ENCODE results near the gene ODC1.

The ODC1 gene

GRCh38 chr2:10487081-10487740 lies 39.1 kb upstream of the ODC1 start:
- Histone ChIP-seq H3K27ac (ENCODE audit: low read depth, low read length) (no peak overlapping the region), H3K27me3 (ENCODE audit: control insufficient read depth, insufficient read depth, low read length) (no peaks in the 10 kb centered on the region), H3K9ac (ENCODE audit: low read length) (no peak overlapping the region), H3K36me3 (ENCODE audit: control insufficient read depth, insufficient read depth, low read length) (no peaks in the 10 kb centered on the region), H3K4me1 (ENCODE audit: control insufficient read depth, insufficient read depth, low read length) (no peaks in the 10 kb centered on the region), H3K4me3 (ENCODE audit: low read length) (no peak overlapping the region)

GRCh38 chr2:10486601-10487079 lies 38.5 kb upstream of the ODC1 start:
- Histone ChIP-seq H3K4me1 (ENCODE audit: control insufficient read depth, insufficient read depth, low read length) (no peaks in the 10 kb centered on the region), H3K36me3 (ENCODE audit: control insufficient read depth, insufficient read depth, low read length) (no peaks in the 10 kb centered on the region), H3K27ac (ENCODE audit: low read depth, low read length) (no peak overlapping the region), H3K27me3 (ENCODE audit: control insufficient read depth, insufficient read depth, low read length) (no peaks in the 10 kb centered on the region), H3K9ac (ENCODE audit: low read length) (no peak overlapping the region), H3K4me3 (ENCODE audit: low read length) (no peak overlapping the region)

- no peaks in the 10 kb centered on the region for H3K36me3 ChIP-seq (ENCODE audit: control insufficient read depth, insufficient read depth, low read length)
- H3K4me1 ChIP-seq (ENCODE audit: control insufficient read depth, insufficient read depth, low read length) = no peaks in the 10 kb centered on the region
- H3K9ac ChIP-seq (ENCODE audit: low read length) = no peak overlapping the region
- no peaks in the 10 kb centered on the region for H3K27me3 ChIP-seq (ENCODE audit: control insufficient read depth, insufficient read depth, low read length)
- no peak overlapping the region for H3K4me3 ChIP-seq (ENCODE audit: low read length)
- no peak overlapping the region for H3K27ac ChIP-seq (ENCODE audit: low read depth, low read length)
Measured at GRCh38 chr2:10486091-10486490, 38.0 kb upstream of the ODC1 start.

GRCh38 chr2:10482913-10483312 lies 34.8 kb upstream of the ODC1 start:
- Histone ChIP-seq H3K36me3 (ENCODE audit: control insufficient read depth, insufficient read depth, low read length) (no peaks in the 10 kb centered on the region), H3K4me3 (ENCODE audit: low read length) (no peak overlapping the region), H3K27me3 (ENCODE audit: control insufficient read depth, insufficient read depth, low read length) (no peaks in the 10 kb centered on the region), H3K4me1 (ENCODE audit: control insufficient read depth, insufficient read depth, low read length) (no peaks in the 10 kb centered on the region), H3K27ac (ENCODE audit: low read depth, low read length) (no peak overlapping the region), H3K9ac (ENCODE audit: low read length) (no peak overlapping the region)

- no peaks in the 10 kb centered on the region for H3K4me1 ChIP-seq (ENCODE audit: control insufficient read depth, insufficient read depth, low read length)
- H3K36me3 ChIP-seq (ENCODE audit: control insufficient read depth, insufficient read depth, low read length) = no peaks in the 10 kb centered on the region
- no peaks in the 10 kb centered on the region for H3K27me3 ChIP-seq (ENCODE audit: control insufficient read depth, insufficient read depth, low read length)
- H3K27ac ChIP-seq (ENCODE audit: low read depth, low read length) = no peak overlapping the region
- no peak overlapping the region for H3K9ac ChIP-seq (ENCODE audit: low read length)
- H3K4me3 ChIP-seq (ENCODE audit: low read length) = no peak overlapping the region
Measured at GRCh38 chr2:10482460-10482859, 34.3 kb upstream of the ODC1 start.

GRCh38 chr2:10481666-10482157 lies 33.6 kb upstream of the ODC1 start:
- Histone ChIP-seq H3K27me3 (ENCODE audit: control insufficient read depth, insufficient read depth, low read length) (no peaks in the 10 kb centered on the region), H3K4me1 (ENCODE audit: control insufficient read depth, insufficient read depth, low read length) (no peaks in the 10 kb centered on the region), H3K9ac (ENCODE audit: low read length) (no peak overlapping the region), H3K36me3 (ENCODE audit: control insufficient read depth, insufficient read depth, low read length) (no peaks in the 10 kb centered on the region), H3K4me3 (ENCODE audit: low read length) (no peak overlapping the region), H3K27ac (ENCODE audit: low read depth, low read length) (no peak overlapping the region)

GRCh38 chr2:10481055-10481665 lies 33.0 kb upstream of the ODC1 start:
- H3K36me3 ChIP-seq (ENCODE audit: control insufficient read depth, insufficient read depth, low read length) = no peaks in the 10 kb centered on the region
- H3K27ac ChIP-seq (ENCODE audit: low read depth, low read length) = no peak overlapping the region
- H3K4me3 ChIP-seq (ENCODE audit: low read length) = no peak overlapping the region
- no peaks in the 10 kb centered on the region for H3K4me1 ChIP-seq (ENCODE audit: control insufficient read depth, insufficient read depth, low read length)
- no peaks in the 10 kb centered on the region for H3K27me3 ChIP-seq (ENCODE audit: control insufficient read depth, insufficient read depth, low read length)
- H3K9ac ChIP-seq (ENCODE audit: low read length) = no peak overlapping the region

GRCh38 chr2:10480359-10480949 lies 32.3 kb upstream of the ODC1 start:
- Histone ChIP-seq H3K27ac (ENCODE audit: low read depth, low read length) (no peak overlapping the region), H3K27me3 (ENCODE audit: control insufficient read depth, insufficient read depth, low read length) (no peaks in the 10 kb centered on the region), H3K4me1 (ENCODE audit: control insufficient read depth, insufficient read depth, low read length) (no peaks in the 10 kb centered on the region), H3K9ac (ENCODE audit: low read length) (no peak overlapping the region), H3K4me3 (ENCODE audit: low read length) (no peak overlapping the region), H3K36me3 (ENCODE audit: control insufficient read depth, insufficient read depth, low read length) (no peaks in the 10 kb centered on the region)

- Histone ChIP-seq H3K27me3 (ENCODE audit: control insufficient read depth, insufficient read depth, low read length) (no peaks in the 10 kb centered on the region), H3K36me3 (ENCODE audit: control insufficient read depth, insufficient read depth, low read length) (no peaks in the 10 kb centered on the region), H3K4me1 (ENCODE audit: control insufficient read depth, insufficient read depth, low read length) (no peaks in the 10 kb centered on the region), H3K27ac (ENCODE audit: low read depth, low read length) (no peak overlapping the region), H3K9ac (ENCODE audit: low read length) (no peak overlapping the region), H3K4me3 (ENCODE audit: low read length) (no peak overlapping the region)
Measured at GRCh38 chr2:10478916-10479315, 30.8 kb upstream of the ODC1 start.

GRCh38 chr2:10478298-10478625 lies 30.1 kb upstream of the ODC1 start:
- H3K27ac ChIP-seq (ENCODE audit: low read depth, low read length) = no peak overlapping the region
- no peaks in the 10 kb centered on the region for H3K27me3 ChIP-seq (ENCODE audit: control insufficient read depth, insufficient read depth, low read length)
- no peak overlapping the region for H3K4me3 ChIP-seq (ENCODE audit: low read length)
- H3K36me3 ChIP-seq (ENCODE audit: control insufficient read depth, insufficient read depth, low read length) = no peaks in the 10 kb centered on the region
- H3K4me1 ChIP-seq (ENCODE audit: control insufficient read depth, insufficient read depth, low read length) = no peaks in the 10 kb centered on the region
- no peak overlapping the region for H3K9ac ChIP-seq (ENCODE audit: low read length)

- Histone ChIP-seq H3K27me3 (ENCODE audit: control insufficient read depth, insufficient read depth, low read length) (no peaks in the 10 kb centered on the region), H3K27ac (ENCODE audit: low read depth, low read length) (no peak overlapping the region), H3K4me1 (ENCODE audit: control insufficient read depth, insufficient read depth, low read length) (no peaks in the 10 kb centered on the region), H3K4me3 (ENCODE audit: low read length) (no peak overlapping the region), H3K36me3 (ENCODE audit: control insufficient read depth, insufficient read depth, low read length) (no peaks in the 10 kb centered on the region), H3K9ac (ENCODE audit: low read length) (no peak overlapping the region)
Measured at GRCh38 chr2:10477443-10478297, 29.5 kb upstream of the ODC1 start.

GRCh38 chr2:10476723-10477442 lies 28.8 kb upstream of the ODC1 start:
- Histone ChIP-seq H3K27me3 (ENCODE audit: control insufficient read depth, insufficient read depth, low read length) (no peaks in the 10 kb centered on the region), H3K4me3 (ENCODE audit: low read length) (no peak overlapping the region), H3K36me3 (ENCODE audit: control insufficient read depth, insufficient read depth, low read length) (no peaks in the 10 kb centered on the region), H3K27ac (ENCODE audit: low read depth, low read length) (no peak overlapping the region), H3K9ac (ENCODE audit: low read length) (no peak overlapping the region), H3K4me1 (ENCODE audit: control insufficient read depth, insufficient read depth, low read length) (no peaks in the 10 kb centered on the region)

Data from rectal smooth muscle tissue (tissue), 1 donor.